ENCODE results near the gene POLN.

Gene POLN

DNA sequence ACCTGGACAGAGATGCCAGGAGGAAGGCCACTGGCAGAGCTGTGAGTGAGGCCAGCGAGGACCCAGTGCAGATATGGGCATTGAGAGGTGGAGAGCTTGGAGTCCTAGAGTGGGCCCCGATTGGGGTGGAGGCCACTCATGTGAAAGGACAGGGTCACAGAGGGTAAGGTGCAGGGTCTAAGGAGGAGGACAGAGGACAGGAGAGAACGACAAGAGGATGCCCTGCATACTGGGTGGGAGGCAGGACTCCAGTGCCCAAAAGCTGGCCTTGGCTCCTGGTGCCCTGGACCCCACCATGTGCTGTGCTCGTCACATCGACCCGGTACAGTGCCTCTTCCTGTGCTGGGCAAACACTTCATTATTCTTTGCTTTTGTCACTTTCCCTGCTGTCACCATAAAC, 116.1 kb downstream of the POLN start:
- H3K9me3 ChIP-seq (ENCODE audit: severe bottlenecking) = no peaks in the 10 kb centered on the region
- ATAC-seq (ENCODE audit: low read depth) (no peak), DNase-seq (ENCODE audit: low spot score) (no peak)
- H3K27ac ChIP-seq (ENCODE audit: poor library complexity, severe bottlenecking) = no peak overlapping the region
- no peak overlapping the region for H3K4me3 ChIP-seq (ENCODE audit: severe bottlenecking)
- H3K36me3 ChIP-seq (ENCODE audit: low read depth) = no peaks in the 10 kb centered on the region
- no peaks in the 10 kb centered on the region for H3K27me3 ChIP-seq (ENCODE audit: insufficient read depth, poor library complexity, severe bottlenecking)
- H3K4me1 ChIP-seq (ENCODE audit: insufficient read depth, poor library complexity, severe bottlenecking) = no peaks in the 10 kb centered on the region
- TF ChIP-seq, protein P1, sequence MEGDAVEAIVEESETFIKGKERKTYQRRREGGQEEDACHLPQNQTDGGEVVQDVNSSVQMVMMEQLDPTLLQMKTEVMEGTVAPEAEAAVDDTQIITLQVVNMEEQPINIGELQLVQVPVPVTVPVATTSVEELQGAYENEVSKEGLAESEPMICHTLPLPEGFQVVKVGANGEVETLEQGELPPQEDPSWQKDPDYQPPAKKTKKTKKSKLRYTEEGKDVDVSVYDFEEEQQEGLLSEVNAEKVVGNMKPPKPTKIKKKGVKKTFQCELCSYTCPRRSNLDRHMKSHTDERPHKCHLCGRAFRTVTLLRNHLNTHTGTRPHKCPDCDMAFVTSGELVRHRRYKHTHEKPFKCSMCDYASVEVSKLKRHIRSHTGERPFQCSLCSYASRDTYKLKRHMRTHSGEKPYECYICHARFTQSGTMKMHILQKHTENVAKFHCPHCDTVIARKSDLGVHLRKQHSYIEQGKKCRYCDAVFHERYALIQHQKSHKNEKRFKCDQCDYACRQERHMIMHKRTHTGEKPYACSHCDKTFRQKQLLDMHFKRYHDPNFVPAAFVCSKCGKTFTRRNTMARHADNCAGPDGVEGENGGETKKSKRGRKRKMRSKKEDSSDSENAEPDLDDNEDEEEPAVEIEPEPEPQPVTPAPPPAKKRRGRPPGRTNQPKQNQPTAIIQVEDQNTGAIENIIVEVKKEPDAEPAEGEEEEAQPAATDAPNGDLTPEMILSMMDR (IDR thresholded peaks at IDR 0.05; ENCODE audit: poor library complexity, severe bottlenecking) = no peak

DNA sequence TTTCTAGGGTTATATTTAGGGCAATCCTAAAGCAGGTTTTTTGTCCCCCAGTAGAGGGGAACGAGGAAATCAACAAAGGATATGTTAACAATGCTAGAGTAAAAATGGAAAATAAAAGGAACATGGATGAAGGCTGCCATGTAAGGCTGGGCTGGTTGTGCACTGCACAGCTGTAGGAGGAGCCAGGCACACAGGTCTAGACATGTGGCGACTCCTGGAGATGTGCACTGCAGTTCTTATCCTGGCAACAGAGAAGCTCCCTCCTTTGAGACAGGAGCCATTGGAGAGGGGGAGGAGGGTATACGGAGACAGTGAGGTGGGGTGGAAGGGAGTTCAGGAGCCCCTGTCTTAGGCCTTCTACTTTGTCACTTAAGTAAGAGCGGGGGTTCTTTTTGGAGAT, 116.9 kb downstream of the POLN start:
- no peaks in the 10 kb centered on the region for H3K27me3 ChIP-seq (ENCODE audit: insufficient read depth, poor library complexity, severe bottlenecking)
- TF ChIP-seq, protein P1 (IDR thresholded peaks at IDR 0.05; ENCODE audit: poor library complexity, severe bottlenecking) = no peak
- no peaks in the 10 kb centered on the region for H3K4me1 ChIP-seq (ENCODE audit: insufficient read depth, poor library complexity, severe bottlenecking)
- no peak overlapping the region for H3K27ac ChIP-seq (ENCODE audit: poor library complexity, severe bottlenecking)
- no peaks in the 10 kb centered on the region for H3K36me3 ChIP-seq (ENCODE audit: low read depth)
- H3K9me3 ChIP-seq (ENCODE audit: severe bottlenecking) = no peaks in the 10 kb centered on the region
- no peak overlapping the region for H3K4me3 ChIP-seq (ENCODE audit: severe bottlenecking)
- ATAC-seq (ENCODE audit: low read depth) (peak; percentile 53; the same call in 1 of the 3 replicates), DNase-seq (ENCODE audit: low spot score) (no peak)

DNA sequence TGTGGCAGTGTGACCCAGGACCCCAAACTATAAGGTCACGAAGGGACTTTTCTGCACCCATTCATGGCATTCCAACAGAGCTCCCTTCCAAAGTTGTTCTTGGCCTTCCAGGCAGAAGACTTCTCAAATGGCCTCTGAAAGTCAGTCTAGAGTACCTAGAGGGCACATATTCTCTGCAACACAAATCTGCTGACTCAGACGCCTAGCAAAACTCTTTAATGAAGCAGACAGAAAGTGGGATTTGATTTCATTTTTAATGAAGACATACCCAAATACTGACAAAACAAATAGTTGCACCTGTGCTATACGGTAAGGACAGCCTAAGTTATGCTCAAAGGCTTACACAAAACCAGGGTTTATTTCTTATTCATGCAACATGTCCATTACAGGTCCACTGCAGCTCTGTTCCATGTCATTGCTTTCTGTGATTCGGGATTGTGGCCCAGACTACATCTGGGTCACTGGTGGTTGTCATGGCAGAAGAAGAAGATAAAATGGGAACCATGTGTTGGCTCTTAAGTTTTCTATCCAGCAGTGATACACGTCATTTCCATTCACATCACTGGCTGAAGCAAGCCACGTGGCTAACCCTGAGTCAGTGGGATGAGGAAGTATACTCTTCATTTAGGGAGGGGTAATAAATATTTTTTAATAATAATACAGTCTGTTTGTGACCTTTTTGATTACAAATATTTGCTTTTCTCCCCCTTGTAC, 125.1 kb downstream of the POLN start:
- H3K27ac ChIP-seq (ENCODE audit: poor library complexity, severe bottlenecking) = no peak overlapping the region

DNA sequence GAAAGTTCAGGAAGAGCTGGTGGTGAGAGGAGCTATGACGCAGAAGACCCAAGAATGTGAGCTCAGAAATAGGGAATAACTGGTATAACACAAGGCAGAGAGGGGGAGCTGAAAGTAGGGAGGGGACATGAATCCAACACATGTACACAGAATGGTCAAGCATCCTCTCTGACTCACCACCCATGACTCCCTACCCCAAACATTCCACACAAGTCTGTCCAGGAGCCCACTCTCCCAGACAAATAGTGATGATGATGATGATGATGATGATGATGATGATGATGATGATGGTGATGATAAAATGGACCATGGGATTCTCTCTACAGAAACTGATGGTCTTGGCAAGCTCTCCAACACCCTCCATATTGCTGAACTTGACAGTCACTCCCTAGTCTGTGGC, 136.4 kb downstream of the POLN start:
- no peak overlapping the region for H3K27ac ChIP-seq (ENCODE audit: poor library complexity, severe bottlenecking)
- TF ChIP-seq, protein P1 (IDR thresholded peaks at IDR 0.05; ENCODE audit: poor library complexity, severe bottlenecking) = no peak
- ATAC-seq (ENCODE audit: low read depth) (no peak), DNase-seq (ENCODE audit: low spot score) (no peak)
- H3K36me3 ChIP-seq (ENCODE audit: low read depth) = no peaks in the 10 kb centered on the region
- H3K4me3 ChIP-seq (ENCODE audit: severe bottlenecking) = no peak overlapping the region
- H3K4me1 ChIP-seq (ENCODE audit: insufficient read depth, poor library complexity, severe bottlenecking) = no peaks in the 10 kb centered on the region
- peaks cover 10% of the 10 kb centered on the region for H3K27me3 ChIP-seq (ENCODE audit: insufficient read depth, poor library complexity, severe bottlenecking)
- peaks cover 11% of the 10 kb centered on the region for H3K9me3 ChIP-seq (ENCODE audit: severe bottlenecking)

More for the DNA sequence above, 125.1 kb downstream of the POLN start:
- Histone ChIP-seq H3K36me3 (ENCODE audit: low read depth) (no peaks in the 10 kb centered on the region), H3K4me1 (ENCODE audit: insufficient read depth, poor library complexity, severe bottlenecking) (no peaks in the 10 kb centered on the region), H3K27me3 (ENCODE audit: insufficient read depth, poor library complexity, severe bottlenecking) (peaks cover 4% of the 10 kb centered on the region), H3K9me3 (ENCODE audit: severe bottlenecking) (no peaks in the 10 kb centered on the region), H3K4me3 (ENCODE audit: severe bottlenecking) (no peak overlapping the region)
- ATAC-seq (ENCODE audit: low read depth) (no peak), DNase-seq (ENCODE audit: low spot score) (no peak)
- TF ChIP-seq, protein P1 (IDR thresholded peaks at IDR 0.05; ENCODE audit: poor library complexity, severe bottlenecking) = no peak
